Measurements from ENCODE around the gene VTA1. TPM values are rescaled to one million over a fixed set of nuclear protein-coding genes. Genes with fewer than 3 reads are reported as not detected.

Gene VTA1
- total and polyA plus RNA-seq, 4 donors = 20.1 to 29.9 (median 25.7) TPM

GRCh38 chr6:142236691-142237090 lies 89.6 kb downstream of the VTA1 start:
- H3K36me3 ChIP-seq (ENCODE audit: control insufficient read depth in 1 of 2, insufficient read depth in 2 of 2, low read length in 1 of 2) = no peaks in the 10 kb centered on the region
- DNase-seq = no peak
- 66 to 68% methylated on average over 4 of the region's 4 CpGs for WGBS, 2 donors
- H3K27ac ChIP-seq (ENCODE audit: low read depth in 1 of 2, low read length in 2 of 2) = no peak overlapping the region
- no peaks in the 10 kb centered on the region for H3K27me3 ChIP-seq (ENCODE audit: control insufficient read depth in 1 of 2, insufficient read depth in 2 of 2, low read length in 1 of 2)
- no peaks in the 10 kb centered on the region for H3K4me1 ChIP-seq (ENCODE audit: control insufficient read depth in 1 of 2, insufficient read depth in 2 of 2, low read length in 2 of 2)
- intact Hi-C loops (cut with DNase I) = no loop called here
- H3K4me3 ChIP-seq (ENCODE audit: low read length in 2 of 2) = no peak overlapping the region
- no peaks in the 10 kb centered on the region for H3K9me3 ChIP-seq (ENCODE audit: control insufficient read depth, low read length)
- ATAC-seq (ENCODE audit: low FRiP score) = no peak

GRCh38 chr6:142238881-142239280 lies 91.8 kb downstream of the VTA1 start:
- no peak for ATAC-seq (ENCODE audit: low FRiP score)
- WGBS, 2 donors = 80 to 87% methylated on average over 3 of the region's 3 CpGs
- H3K9me3 ChIP-seq (ENCODE audit: control insufficient read depth, low read length) = no peaks in the 10 kb centered on the region
- no peaks in the 10 kb centered on the region for H3K4me1 ChIP-seq (ENCODE audit: control insufficient read depth in 1 of 2, insufficient read depth in 2 of 2, low read length in 2 of 2)
- no peaks in the 10 kb centered on the region for H3K27me3 ChIP-seq (ENCODE audit: control insufficient read depth in 1 of 2, insufficient read depth in 2 of 2, low read length in 1 of 2)
- no peak overlapping the region for H3K27ac ChIP-seq (ENCODE audit: low read depth in 1 of 2, low read length in 2 of 2)
- H3K4me3 ChIP-seq (ENCODE audit: low read length in 2 of 2) = no peak overlapping the region
- H3K36me3 ChIP-seq (ENCODE audit: control insufficient read depth in 1 of 2, insufficient read depth in 2 of 2, low read length in 1 of 2) = no peaks in the 10 kb centered on the region
- intact Hi-C loops (cut with DNase I) = no loop called here
- DNase-seq = no peak

- intact Hi-C loops (cut with DNase I) = no loop called here
- no peak overlapping the region for H3K4me3 ChIP-seq (ENCODE audit: low read length in 2 of 2)
- no peaks in the 10 kb centered on the region for H3K36me3 ChIP-seq (ENCODE audit: control insufficient read depth in 1 of 2, insufficient read depth in 2 of 2, low read length in 1 of 2)
- H3K9me3 ChIP-seq (ENCODE audit: control insufficient read depth, low read length) = no peaks in the 10 kb centered on the region
- no peaks in the 10 kb centered on the region for H3K27me3 ChIP-seq (ENCODE audit: control insufficient read depth in 1 of 2, insufficient read depth in 2 of 2, low read length in 1 of 2)
- H3K4me1 ChIP-seq (ENCODE audit: control insufficient read depth in 1 of 2, insufficient read depth in 2 of 2, low read length in 2 of 2) = no peaks in the 10 kb centered on the region
- no peak overlapping the region for H3K27ac ChIP-seq (ENCODE audit: low read depth in 1 of 2, low read length in 2 of 2)
- no peak for DNase-seq
- no peak for ATAC-seq (ENCODE audit: low FRiP score)
- 84 to 92% methylated on average over 4 of the region's 4 CpGs for WGBS, 2 donors
Measured at GRCh38 chr6:142240179-142240578, 93.1 kb downstream of the VTA1 start.

GRCh38 chr6:142241061-142241460 lies 94.0 kb downstream of the VTA1 start:
- no peaks in the 10 kb centered on the region for H3K4me1 ChIP-seq (ENCODE audit: control insufficient read depth in 1 of 2, insufficient read depth in 2 of 2, low read length in 2 of 2)
- no peak for ATAC-seq (ENCODE audit: low FRiP score)
- DNase-seq = no peak
- no peak overlapping the region for H3K27ac ChIP-seq (ENCODE audit: low read depth in 1 of 2, low read length in 2 of 2)
- intact Hi-C loops (cut with DNase I) = no loop called here
- H3K27me3 ChIP-seq (ENCODE audit: control insufficient read depth in 1 of 2, insufficient read depth in 2 of 2, low read length in 1 of 2) = no peaks in the 10 kb centered on the region
- H3K4me3 ChIP-seq (ENCODE audit: low read length in 2 of 2) = no peak overlapping the region
- H3K9me3 ChIP-seq (ENCODE audit: control insufficient read depth, low read length) = no peaks in the 10 kb centered on the region
- no peaks in the 10 kb centered on the region for H3K36me3 ChIP-seq (ENCODE audit: control insufficient read depth in 1 of 2, insufficient read depth in 2 of 2, low read length in 1 of 2)

GRCh38 chr6:142242269-142242668 lies 95.2 kb downstream of the VTA1 start:
- intact Hi-C loops (cut with DNase I) = no loop called here
- ATAC-seq (ENCODE audit: low FRiP score) = no peak
- 43 to 50% methylated on average over 4 of the region's 4 CpGs for WGBS, 2 donors
- Histone ChIP-seq H3K27me3 (ENCODE audit: control insufficient read depth in 1 of 2, insufficient read depth in 2 of 2, low read length in 1 of 2) (no peaks in the 10 kb centered on the region), H3K4me3 (ENCODE audit: low read length in 2 of 2) (no peak overlapping the region), H3K9me3 (ENCODE audit: control insufficient read depth, low read length) (no peaks in the 10 kb centered on the region), H3K27ac (ENCODE audit: low read depth in 1 of 2, low read length in 2 of 2) (no peak overlapping the region), H3K36me3 (ENCODE audit: control insufficient read depth in 1 of 2, insufficient read depth in 2 of 2, low read length in 1 of 2) (no peaks in the 10 kb centered on the region), H3K4me1 (ENCODE audit: control insufficient read depth in 1 of 2, insufficient read depth in 2 of 2, low read length in 2 of 2) (no peaks in the 10 kb centered on the region)
- DNase-seq = no peak

- Histone ChIP-seq H3K36me3 (ENCODE audit: control insufficient read depth in 1 of 2, insufficient read depth in 2 of 2, low read length in 1 of 2) (no peaks in the 10 kb centered on the region), H3K9me3 (ENCODE audit: control insufficient read depth, low read length) (no peaks in the 10 kb centered on the region), H3K27ac (ENCODE audit: low read depth in 1 of 2, low read length in 2 of 2) (no peak overlapping the region), H3K4me3 (ENCODE audit: low read length in 2 of 2) (no peak overlapping the region), H3K4me1 (ENCODE audit: control insufficient read depth in 1 of 2, insufficient read depth in 2 of 2, low read length in 2 of 2) (no peaks in the 10 kb centered on the region), H3K27me3 (ENCODE audit: control insufficient read depth in 1 of 2, insufficient read depth in 2 of 2, low read length in 1 of 2) (no peaks in the 10 kb centered on the region)
- ATAC-seq (ENCODE audit: low FRiP score) (no peak), DNase-seq (no peak)
- 84 to 89% methylated on average over 6 of the region's 6 CpGs for WGBS, 2 donors
- intact Hi-C loops (cut with DNase I) = no loop called here
Measured at GRCh38 chr6:142246960-142247359, 99.9 kb downstream of the VTA1 start.

- no peak overlapping the region for H3K4me3 ChIP-seq (ENCODE audit: low read length in 2 of 2)
- no peaks in the 10 kb centered on the region for H3K36me3 ChIP-seq (ENCODE audit: control insufficient read depth in 1 of 2, insufficient read depth in 2 of 2, low read length in 1 of 2)
- H3K27ac ChIP-seq (ENCODE audit: low read depth in 1 of 2, low read length in 2 of 2) = no peak overlapping the region
- H3K27me3 ChIP-seq (ENCODE audit: control insufficient read depth in 1 of 2, insufficient read depth in 2 of 2, low read length in 1 of 2) = no peaks in the 10 kb centered on the region
- no peaks in the 10 kb centered on the region for H3K4me1 ChIP-seq (ENCODE audit: control insufficient read depth in 1 of 2, insufficient read depth in 2 of 2, low read length in 2 of 2)
- DNase-seq = no peak
- H3K9me3 ChIP-seq (ENCODE audit: control insufficient read depth, low read length) = no peaks in the 10 kb centered on the region
- intact Hi-C loops (cut with DNase I) = no loop called here
- ATAC-seq (ENCODE audit: low FRiP score) = no peak
- WGBS, 2 donors = 71% methylated on average over 3 of the region's 3 CpGs
Measured at GRCh38 chr6:142249266-142249665, 102.2 kb downstream of the VTA1 start.

- WGBS, 2 donors = 14 to 25% methylated on average over 1 of the region's 1 CpG
- intact Hi-C loops (cut with DNase I) = no loop called here
- DNase-seq (no peak), ATAC-seq (ENCODE audit: low FRiP score) (no peak)
- Histone ChIP-seq H3K27ac (ENCODE audit: low read depth in 1 of 2, low read length in 2 of 2) (no peak overlapping the region), H3K4me1 (ENCODE audit: control insufficient read depth in 1 of 2, insufficient read depth in 2 of 2, low read length in 2 of 2) (peaks cover 3 to 5% of the 10 kb centered on the region in 2 donors), H3K36me3 (ENCODE audit: control insufficient read depth in 1 of 2, insufficient read depth in 2 of 2, low read length in 1 of 2) (no peaks in the 10 kb centered on the region), H3K9me3 (ENCODE audit: control insufficient read depth, low read length) (no peaks in the 10 kb centered on the region), H3K27me3 (ENCODE audit: control insufficient read depth in 1 of 2, insufficient read depth in 2 of 2, low read length in 1 of 2) (no peaks in the 10 kb centered on the region), H3K4me3 (ENCODE audit: low read length in 2 of 2) (no peak overlapping the region)
Measured at GRCh38 chr6:142251930-142252445, 104.9 kb downstream of the VTA1 start.

GRCh38 chr6:142254513-142254912 lies 107.5 kb downstream of the VTA1 start:
- Histone ChIP-seq H3K4me1 (ENCODE audit: control insufficient read depth in 1 of 2, insufficient read depth in 2 of 2, low read length in 2 of 2) (peaks cover 5 to 8% of the 10 kb centered on the region in 2 donors), H3K36me3 (ENCODE audit: control insufficient read depth in 1 of 2, insufficient read depth in 2 of 2, low read length in 1 of 2) (no peaks in the 10 kb centered on the region), H3K9me3 (ENCODE audit: control insufficient read depth, low read length) (no peaks in the 10 kb centered on the region), H3K27ac (ENCODE audit: low read depth in 1 of 2, low read length in 2 of 2) (no peak overlapping the region), H3K27me3 (ENCODE audit: control insufficient read depth in 1 of 2, insufficient read depth in 2 of 2, low read length in 1 of 2) (no peaks in the 10 kb centered on the region), H3K4me3 (ENCODE audit: low read length in 2 of 2) (no peak overlapping the region)
- whole genome bisulfite sequencing, 2 donors = 83 to 84% methylated on average over 6 of the region's 6 CpGs
- intact Hi-C loops (cut with DNase I) = no loop called here
- DNase-seq = no peak
- ATAC-seq (ENCODE audit: low FRiP score) = no peak

Data from aorta (tissue), 5 donors.